HEK293T (cell line): ENCODE data around the gene CC2D1A.

Source experiments
- CTCF ChIA-PET: fragments of 350-600 bp; formaldehyde crosslinking; extraction: SDS; loops from one replicate; lab custom pipeline; 2021; ENCODE audit warnings: antibody characterized with exemption, inconsistent platforms; lab: Yijun Ruan, JAX
- POLR2A ChIA-PET: fragments of 350-600 bp; formaldehyde crosslinking; extraction: SDS; loops from one replicate; lab custom pipeline; 2020; ENCODE audit warnings: antibody characterized with exemption, inconsistent platforms; lab: Yijun Ruan, JAX
- DNase-seq: peaks from one replicate; pipeline ENCODE4 v3.0.0; 2012; ENCODE audit warnings: mixed read lengths; ENCODE audit errors: extremely low spot score
- ARNT ChIP-seq: fragments of 450-650 bp; IDR thresholded peaks from 2 replicates; pipeline ENCODE4 v1.6.1; 2017; ENCODE audit warnings: mild to moderate bottlenecking
- BHLHE40 ChIP-seq: fragments of 450-650 bp; IDR thresholded peaks from 2 replicates; pipeline ENCODE4 v1.6.1; 2016; ENCODE audit warnings: mild to moderate bottlenecking, moderate library complexity, borderline replicate concordance
- CTBP1 ChIP-seq: fragments of 450-650 bp; IDR thresholded peaks from 2 replicates; pipeline ENCODE4 v1.6.1; 2016; ENCODE audit warnings: borderline replicate concordance
- ELF4 ChIP-seq: fragments of 450-650 bp; IDR thresholded peaks from 2 replicates; pipeline ENCODE4 v1.6.1; 2017; ENCODE audit warnings: antibody characterized with exemption
- FOXA1 ChIP-seq: fragments of 450-650 bp; IDR thresholded peaks from 2 replicates; pipeline ENCODE4 v1.6.1; 2016; ENCODE audit warnings: mild to moderate bottlenecking
- FOXK2 ChIP-seq: fragments of 450-650 bp; IDR thresholded peaks from 2 replicates; pipeline ENCODE4 v1.6.1; 2016; ENCODE audit warnings: mild to moderate bottlenecking
- FOXM1 ChIP-seq: fragments of 450-650 bp; IDR thresholded peaks from 2 replicates; pipeline ENCODE4 v1.6.1; 2017; ENCODE audit warnings: mild to moderate bottlenecking, borderline replicate concordance
- HDGF ChIP-seq: fragments of 450-650 bp; IDR thresholded peaks from 2 replicates; pipeline ENCODE4 v1.6.1; 2017; ENCODE audit warnings: antibody characterized with exemption, borderline replicate concordance
- L3MBTL2 ChIP-seq: fragments of 450-650 bp; conservative IDR thresholded peaks from 2 replicates; pipeline ENCODE4 v1.6.1; 2016; ENCODE audit warnings: mild to moderate bottlenecking
- LEF1 ChIP-seq: fragments of 450-650 bp; IDR thresholded peaks from 2 replicates; pipeline ENCODE4 v1.6.1; 2017; ENCODE audit warnings: mild to moderate bottlenecking, borderline replicate concordance
- NFRKB ChIP-seq: fragments of 450-650 bp; IDR thresholded peaks from 2 replicates; pipeline ENCODE4 v1.6.1; 2016; ENCODE audit warnings: mild to moderate bottlenecking, moderate library complexity
- SP1 ChIP-seq: fragments of 450-650 bp; IDR thresholded peaks from 2 replicates; pipeline ENCODE4 v1.6.1; 2017
- SUZ12 ChIP-seq: fragments of 450-650 bp; IDR thresholded peaks from 2 replicates; pipeline ENCODE4 v1.6.1; 2016; ENCODE audit warnings: mild to moderate bottlenecking
- TARDBP ChIP-seq: fragments of 450-650 bp; IDR thresholded peaks from 2 replicates; pipeline ENCODE4 v1.6.1; 2016
- ZNF384 ChIP-seq: fragments of 450-650 bp; IDR thresholded peaks from 2 replicates; pipeline ENCODE4 v1.6.1; 2016
- TF ChIP-seq, protein P1 (sequence below): fragments of 450-650 bp; IDR thresholded peaks from 2 replicates; pipeline ENCODE4 v1.6.1; 2016

Gene CC2D1A

DNA sequence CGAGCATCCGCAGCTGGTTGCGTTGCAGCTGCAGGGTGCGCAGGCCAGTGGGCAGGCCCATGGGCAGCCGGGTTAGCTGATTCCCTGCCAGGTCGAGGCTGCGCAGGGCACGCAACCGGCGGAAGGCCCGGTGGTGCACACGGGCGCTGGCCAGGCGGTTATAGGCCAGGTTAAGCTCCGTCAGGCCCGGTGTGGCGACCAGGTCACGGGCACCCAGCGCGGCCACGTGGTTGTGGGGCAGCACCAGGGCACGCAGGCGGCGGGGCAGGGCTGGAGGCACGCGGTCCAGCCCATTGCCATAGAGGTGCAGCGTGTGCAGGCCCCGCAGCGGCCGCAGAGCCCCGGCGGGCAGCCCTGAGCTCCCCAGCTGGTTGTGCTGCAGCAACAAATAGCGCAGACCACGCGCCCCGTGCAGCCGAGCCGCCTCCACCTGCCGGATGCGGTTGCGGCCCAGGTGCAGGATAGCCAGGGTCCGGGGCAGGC, 27.0 kb downstream of the CC2D1A start:
- CTCF ChIA-PET, result interaction anchor here (0.6 kb wide), 1 partner anchor 53 kb away, joined by 6 read pairs; no protein-coding TSS in a partner anchor

DNA sequence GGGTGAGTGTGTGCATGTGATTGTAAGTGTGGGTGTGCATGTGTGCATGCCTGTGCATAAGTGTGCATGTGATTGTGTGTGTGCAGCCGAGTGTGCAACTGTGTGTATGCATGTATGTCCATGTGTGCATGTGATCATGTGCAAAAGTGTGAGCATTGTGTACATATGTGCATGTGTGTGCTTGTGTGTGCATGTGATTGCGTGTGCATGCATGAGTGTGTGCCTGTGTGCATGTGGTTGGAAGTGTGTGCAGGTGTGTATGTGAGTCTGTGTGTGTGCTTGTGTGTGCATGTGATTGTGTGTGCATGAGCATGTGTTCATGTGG, 28.7 kb downstream of the CC2D1A start:
- CTCF ChIA-PET, result no interaction called here
- DNase-seq, result no peak
- POLR2A ChIA-PET, result no interaction called here
- no peak for TF ChIP-seq ZNF384
- peak; percentile 82 for TF ChIP-seq TARDBP
- no peak for TF ChIP-seq CTBP1
- no peak for TF ChIP-seq NFRKB

More for the DNA sequence above, 27.0 kb downstream of the CC2D1A start:
- no peak for DNase-seq
- no peak for TF ChIP-seq HDGF
- TF ChIP-seq, protein P1, sequence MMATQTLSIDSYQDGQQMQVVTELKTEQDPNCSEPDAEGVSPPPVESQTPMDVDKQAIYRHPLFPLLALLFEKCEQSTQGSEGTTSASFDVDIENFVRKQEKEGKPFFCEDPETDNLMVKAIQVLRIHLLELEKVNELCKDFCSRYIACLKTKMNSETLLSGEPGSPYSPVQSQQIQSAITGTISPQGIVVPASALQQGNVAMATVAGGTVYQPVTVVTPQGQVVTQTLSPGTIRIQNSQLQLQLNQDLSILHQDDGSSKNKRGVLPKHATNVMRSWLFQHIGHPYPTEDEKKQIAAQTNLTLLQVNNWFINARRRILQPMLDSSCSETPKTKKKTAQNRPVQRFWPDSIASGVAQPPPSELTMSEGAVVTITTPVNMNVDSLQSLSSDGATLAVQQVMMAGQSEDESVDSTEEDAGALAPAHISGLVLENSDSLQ, result no peak
- TF ChIP-seq FOXM1, result no peak
- TF ChIP-seq CTBP1, result no peak
- TF ChIP-seq FOXK2, result no peak
- TF ChIP-seq ELF4, result no peak
- POLR2A ChIA-PET, result interaction anchor here (1.0 to 1.3 kb wide), 2 partner anchors 16 to 19 kb away, joined by 3 to 4 read pairs; partner anchors contain the start of gene DCAF15

DNA sequence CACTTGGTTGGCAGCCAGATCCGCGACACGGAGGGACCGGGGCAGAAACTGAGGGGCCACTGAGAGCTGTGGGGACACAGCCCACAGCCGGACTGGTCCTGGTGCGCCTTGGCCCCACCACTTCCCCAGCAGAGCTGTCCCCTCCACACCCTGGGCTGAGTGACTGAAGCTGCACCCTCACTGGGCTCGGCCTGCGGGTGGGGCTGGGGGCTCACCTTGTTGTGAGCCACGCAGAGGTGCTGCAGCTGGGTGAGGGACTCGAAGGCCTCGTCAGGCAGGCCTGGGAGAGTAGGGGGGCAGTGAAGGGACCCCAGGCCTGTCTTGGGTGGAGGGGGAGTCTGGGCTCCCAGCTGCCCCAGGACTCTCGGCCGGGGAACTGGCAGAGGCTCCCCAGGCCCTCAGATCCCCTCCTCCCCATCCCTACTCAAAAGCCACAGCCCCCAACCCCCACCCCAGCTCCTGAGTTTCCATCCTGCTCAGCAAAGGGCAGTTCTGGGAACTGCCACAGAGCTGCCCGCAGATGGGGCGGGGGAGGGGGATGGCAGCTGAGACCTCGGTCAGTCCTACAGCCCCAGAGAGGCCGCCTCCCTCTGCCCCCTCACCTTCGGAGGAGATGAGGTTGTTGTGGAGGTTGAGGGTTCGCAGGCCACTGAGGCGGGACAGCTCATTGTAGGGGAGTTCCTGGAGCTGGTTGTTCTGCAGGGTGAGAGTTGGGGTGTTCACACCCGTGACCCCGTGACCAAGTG, 29.9 kb downstream of the CC2D1A start:
- ChIA-PET POLR2A (interaction anchor here (0.9 kb wide), 1 partner anchor 16 kb away, joined by 3 read pairs; the partner anchor contains the start of gene DCAF15), CTCF (interaction anchor here (0.6 kb wide), 1 partner anchor 28 kb away, joined by 3 read pairs; no protein-coding TSS in a partner anchor)
- no peak for DNase-seq
- TF ChIP-seq FOXK2, result no peak
- no peak for TF ChIP-seq ELF4
- no peak for TF ChIP-seq HDGF
- no peak for TF ChIP-seq ARNT
- TF ChIP-seq SP1, result no peak
- TF ChIP-seq, protein P1, result no peak
- no peak for TF ChIP-seq ZNF384
- TF ChIP-seq L3MBTL2, result no peak
- TF ChIP-seq CTBP1, result no peak
- TF ChIP-seq LEF1, result no peak
- no peak for TF ChIP-seq FOXM1
- TF ChIP-seq TARDBP, result no peak

DNA sequence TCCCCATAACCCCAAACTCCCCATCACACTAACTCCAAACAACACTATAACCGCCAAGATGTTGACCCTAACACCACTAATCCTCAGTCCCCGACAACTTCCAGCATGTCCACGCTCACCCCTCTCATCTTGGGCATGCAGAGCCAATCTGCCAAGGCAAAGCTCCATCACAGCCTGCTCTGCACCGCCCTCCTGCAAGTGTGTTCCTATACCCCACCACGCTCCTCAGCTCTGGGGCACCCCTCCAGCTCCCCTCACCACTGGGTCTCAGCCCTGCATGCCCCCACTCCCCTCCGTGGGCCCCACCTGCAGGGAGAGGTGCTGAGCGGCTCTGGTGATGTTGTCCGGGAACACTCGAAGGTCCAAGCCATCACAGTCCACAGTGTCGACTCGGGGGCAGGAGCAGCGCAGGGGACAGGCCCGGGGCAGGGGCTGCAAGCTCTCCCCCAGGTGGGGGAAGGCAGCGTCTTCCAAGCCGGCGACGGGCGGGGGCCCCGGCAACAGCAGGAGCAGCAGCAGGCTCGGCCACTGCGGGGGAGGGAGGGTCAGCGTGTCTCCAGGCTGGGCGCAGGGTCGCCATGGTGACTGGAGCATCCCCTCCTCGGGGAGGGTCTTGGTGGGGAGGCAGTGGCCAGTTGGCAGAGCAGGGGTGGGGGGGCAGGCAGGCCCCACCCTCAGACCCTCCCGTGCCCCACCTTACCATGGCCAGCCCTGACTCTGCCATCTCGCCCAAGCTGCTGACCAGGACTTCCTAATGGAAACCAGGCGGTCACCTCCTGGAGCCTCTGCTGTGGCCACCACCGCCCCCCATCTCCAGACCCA, 31.7 kb downstream of the CC2D1A start:
- CTCF ChIA-PET, result no interaction called here
- no peak for DNase-seq
- TF ChIP-seq ELF4 (no peak), L3MBTL2 (no peak), FOXK2 (no peak), ARNT (no peak)
- POLR2A ChIA-PET, result interaction anchor here (1.8 kb wide), 1 partner anchor 15 kb away, joined by 6 read pairs; the partner anchor contains the start of gene DCAF15

DNA sequence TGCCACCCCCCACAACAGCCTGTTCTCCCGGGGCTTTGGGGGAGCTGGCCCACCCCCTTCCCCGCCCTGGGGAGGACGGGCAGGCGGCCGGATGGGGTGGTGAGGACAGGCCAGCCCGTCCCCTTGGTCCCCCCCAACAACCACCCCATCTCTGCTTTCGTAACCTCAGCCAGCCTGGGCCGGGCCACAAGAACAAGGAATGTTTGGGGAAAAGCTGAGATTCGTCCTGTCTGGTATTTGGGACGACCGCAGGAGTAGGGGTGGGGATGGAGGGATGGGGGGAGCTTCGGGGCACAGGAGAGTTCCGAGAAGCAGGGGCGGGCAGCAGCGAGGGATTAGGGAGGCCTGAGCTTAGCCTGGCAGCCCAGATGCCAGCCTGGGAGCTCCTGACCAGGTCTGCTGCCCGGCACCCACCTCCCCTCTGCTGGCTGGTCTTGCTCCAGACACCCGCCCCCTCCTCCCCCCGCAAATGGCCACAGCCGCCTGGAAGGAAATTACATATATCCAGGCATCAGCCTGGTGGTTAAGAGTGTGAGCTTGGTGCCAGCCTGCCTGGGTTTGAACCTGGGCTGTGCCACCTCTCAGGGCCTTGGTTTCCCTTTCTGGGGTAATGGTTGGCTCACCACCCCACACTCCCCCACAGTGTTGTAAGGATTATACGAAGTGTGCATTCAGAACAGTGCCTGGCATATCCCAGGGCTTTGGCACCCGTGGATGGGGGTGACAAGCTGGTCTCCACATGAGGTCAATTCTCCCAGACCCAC, 32.5 kb downstream of the CC2D1A start, which contains the start of gene PODNL1:
Gene PODNL1 (minus strand): TSS at position 117 of the 764 bp plus-strand sequence. CDS start 236 bp downstream, outside the sequence.
- TF ChIP-seq SUZ12, result no peak
- TF ChIP-seq HDGF, result no peak
- no peak for TF ChIP-seq BHLHE40
- TF ChIP-seq FOXK2, result no peak
- DNase-seq, result no peak
- CTCF ChIA-PET, result no interaction called here
- POLR2A ChIA-PET, result interaction anchor here (1.4 to 1.8 kb wide), 2 partner anchors 14 to 15 kb away, joined by 6 read pairs; partner anchors contain the start of gene DCAF15

DNA sequence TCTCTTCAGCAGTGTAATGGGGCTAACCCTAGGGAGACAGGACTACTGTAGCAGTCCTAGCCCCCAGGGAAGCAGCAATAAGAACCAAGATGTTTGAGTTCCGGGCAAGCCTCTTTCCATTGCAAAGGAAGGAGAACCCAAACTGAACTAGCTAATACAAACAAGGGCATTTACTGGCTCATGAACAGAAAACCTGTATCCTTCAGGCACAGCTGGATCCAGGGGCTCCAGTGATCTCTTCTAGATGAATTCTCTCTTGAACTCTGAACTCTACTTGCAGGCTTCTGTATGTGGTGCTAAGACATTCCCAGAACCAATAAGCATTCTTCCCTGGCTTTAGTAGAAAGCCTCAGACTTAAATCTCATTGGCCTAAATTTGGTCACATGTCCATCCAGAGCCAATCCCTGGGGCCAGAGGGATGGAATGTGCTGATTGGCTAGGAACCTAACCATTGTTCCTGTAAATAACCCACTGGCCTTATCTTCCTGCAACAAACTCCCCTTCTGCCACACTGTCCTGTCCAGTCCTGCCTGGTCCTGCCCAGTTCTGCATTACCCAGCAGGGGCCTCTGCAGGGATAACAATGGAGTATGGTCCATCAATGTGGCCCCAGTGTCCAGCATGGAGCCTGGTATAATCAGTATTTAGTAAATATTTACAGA, 36.2 kb downstream of the CC2D1A start:
- DNase-seq, result no peak
- CTCF ChIA-PET, result no interaction called here
- POLR2A ChIA-PET, result no interaction called here
- no peak for TF ChIP-seq FOXM1
- no peak for TF ChIP-seq ZNF384
- no peak for TF ChIP-seq SP1
- TF ChIP-seq ELF4, result no peak
- no peak for TF ChIP-seq BHLHE40
- no peak for TF ChIP-seq TARDBP
- TF ChIP-seq CTBP1, result no peak
- TF ChIP-seq HDGF, result no peak
- TF ChIP-seq, protein P1, result no peak
- TF ChIP-seq NFRKB, result no peak
- TF ChIP-seq LEF1, result no peak
- no peak for TF ChIP-seq FOXK2
- no peak for TF ChIP-seq SUZ12
- no peak for TF ChIP-seq ARNT
- no peak for TF ChIP-seq FOXA1
- no peak for TF ChIP-seq L3MBTL2
